GM21825 (cell line): ENCODE results near the gene TINAGL1.
A peak's percentile ranks its signal among the peaks of the same experiment; 100 is the strongest.

ENCODE experiments used
- ATAC-seq: cut with Tn5 transposase; IDR thresholded peaks from one replicate; pipeline ENCODE4 v1.9.1; 2021; ENCODE audit warnings: mild to moderate bottlenecking, moderate library complexity; ENCODE audit not compliant: unreplicated experiment

The TINAGL1 gene

GRCh38 chr1:31576201-31576669, at the start of gene TINAGL1:
TSS of gene TINAGL1 (plus strand) at chr1:31576515. CDS start at chr1:31577149, 634 bp downstream.
- no peak for ATAC-seq

- ATAC-seq = no peak
These were observed 46.2 kb upstream of the TINAGL1 start for GRCh38 chr1:31529999-31530684.

GRCh38 chr1:31531177-31531999, 44.9 kb upstream of the TINAGL1 start:
- no peak for ATAC-seq

- ATAC-seq = no peak
These were observed 44.1 kb upstream of the TINAGL1 start for GRCh38 chr1:31532173-31532572.

GRCh38 chr1:31535561-31535960, 40.8 kb upstream of the TINAGL1 start:
- ATAC-seq = no peak

- ATAC-seq = no peak
These were observed 37.0 kb upstream of the TINAGL1 start for GRCh38 chr1:31539329-31539728.

GRCh38 chr1:31541194-31541593, 35.1 kb upstream of the TINAGL1 start:
- no peak for ATAC-seq

GRCh38 chr1:31545927-31546540, 30.3 kb upstream of the TINAGL1 start:
- ATAC-seq = no peak

- ATAC-seq = peak; percentile 8
These were observed 27.8 kb upstream of the TINAGL1 start for GRCh38 chr1:31548534-31548906.

GRCh38 chr1:31548907-31549808, 27.2 kb upstream of the TINAGL1 start:
- ATAC-seq = peak; percentile 76

GRCh38 chr1:31549809-31550620, 26.3 kb upstream of the TINAGL1 start:
- ATAC-seq = no peak

- no peak for ATAC-seq
These were observed 25.1 kb upstream of the TINAGL1 start for GRCh38 chr1:31551208-31551607.

- ATAC-seq = no peak
These were observed 23.8 kb upstream of the TINAGL1 start for GRCh38 chr1:31552489-31552888.

- no peak for ATAC-seq
These were observed 19.8 kb upstream of the TINAGL1 start for GRCh38 chr1:31556481-31557006.

- no peak for ATAC-seq
These were observed 16.6 kb upstream of the TINAGL1 start for GRCh38 chr1:31559715-31560114.

- ATAC-seq = no peak
These were observed 15.9 kb upstream of the TINAGL1 start for GRCh38 chr1:31560394-31560793.

GRCh38 chr1:31562707-31563360, 13.5 kb upstream of the TINAGL1 start:
- ATAC-seq = no peak

GRCh38 chr1:31564606-31564989, 11.7 kb upstream of the TINAGL1 start:
- ATAC-seq = no peak

- ATAC-seq = no peak
These were observed 8.3 kb upstream of the TINAGL1 start for GRCh38 chr1:31567956-31568570.
